HepG2 (cell line): ENCODE data around the gene PLBD2. TPM values are rescaled to one million over a fixed set of nuclear protein-coding genes. Genes with fewer than 3 reads are reported as not detected.

ENCODE experiments used
- CSRNP2 ChIP-seq: sonication (generic); formaldehyde crosslinking; conservative IDR thresholded peaks from 2 replicates; pipeline ENCODE4 v1.8.0; 2022; ENCODE audit warnings: low read depth, missing genetic modification reagents
- GPN1 ChIP-seq: sonication (generic); formaldehyde crosslinking; IDR thresholded peaks from 2 replicates; pipeline ENCODE4 v1.5.1; 2020; ENCODE audit warnings: missing genetic modification reagents, borderline replicate concordance
- JDP2 ChIP-seq: sonication (generic); formaldehyde crosslinking; IDR thresholded peaks from 2 replicates; pipeline ENCODE4 v1.8.1; 2022; ENCODE audit warnings: missing genetic modification reagents, borderline replicate concordance
- JUNB ChIP-seq: sonication (generic); formaldehyde crosslinking; IDR thresholded peaks from 2 replicates; pipeline ENCODE4 v1.8.0; 2022; ENCODE audit warnings: missing genetic modification reagents, mild to moderate bottlenecking, borderline replicate concordance
- LCORL ChIP-seq, 2 experiments: fragments of 450-650 bp in 1 of 2; sonication (generic) in 1 of 2; formaldehyde crosslinking in 1 of 2; IDR thresholded peaks; 2 replicates each; pipeline versions ENCODE4 v1.5.0 to v1.6.1; 2017 to 2020; ENCODE audit warnings: antibody characterized with exemption in 1 of 2, missing genetic modification reagents in 1 of 2
- MATR3 ChIP-seq: sonication (generic); formaldehyde crosslinking; IDR thresholded peaks from 2 replicates; pipeline ENCODE4 v1.4.0; 2020; ENCODE audit warnings: missing genetic modification reagents
- NFE2L1 ChIP-seq: sonication (generic); formaldehyde crosslinking; IDR thresholded peaks from 2 replicates; pipeline ENCODE4 v1.4.0; 2020; ENCODE audit warnings: missing genetic modification reagents, mild to moderate bottlenecking, borderline replicate concordance
- PBX3 ChIP-seq: sonication (generic); formaldehyde crosslinking; IDR thresholded peaks from 2 replicates; pipeline ENCODE4 v1.8.1; 2023; ENCODE audit warnings: missing genetic modification reagents, inconsistent platforms, borderline replicate concordance
- RBM39 ChIP-seq: fragments of 200-400 bp; formaldehyde crosslinking; IDR thresholded peaks from one replicate; pipeline ENCODE4 v1.6.1; 2018; ENCODE audit warnings: antibody characterized with exemption, mild to moderate bottlenecking, low read depth, low read length; ENCODE audit not compliant: poor library complexity, severe bottlenecking
- TCF7 ChIP-seq: sonication (generic); IDR thresholded peaks from 2 replicates; pipeline ENCODE4 v1.6.1; 2016; ENCODE audit warnings: antibody characterized with exemption, low read depth
- TEF ChIP-seq: sonication (generic); formaldehyde crosslinking; IDR thresholded peaks from 2 replicates; pipeline ENCODE4 v1.5.0; 2020; ENCODE audit warnings: missing genetic modification reagents
- TOPORS ChIP-seq: sonication (generic); formaldehyde crosslinking; IDR thresholded peaks from 2 replicates; pipeline ENCODE4 v1.8.0; 2023; ENCODE audit warnings: mild to moderate bottlenecking, missing genetic modification reagents
- ZBTB39 ChIP-seq: sonication (generic); formaldehyde crosslinking; IDR thresholded peaks from 2 replicates; pipeline ENCODE4 v1.5.0; 2020; ENCODE audit warnings: missing genetic modification reagents
- ZBTB4 ChIP-seq: sonication (generic); formaldehyde crosslinking; IDR thresholded peaks from 2 replicates; pipeline ENCODE4 v1.4.0; 2020; ENCODE audit warnings: missing genetic modification reagents, mild to moderate bottlenecking, borderline replicate concordance
- ZC3H13 ChIP-seq: sonication (generic); formaldehyde crosslinking; IDR thresholded peaks from 2 replicates; pipeline ENCODE4 v1.8.1; 2023; ENCODE audit warnings: mild to moderate bottlenecking, missing genetic modification reagents, moderate library complexity
- ZNF205 ChIP-seq: IDR thresholded peaks from 2 replicates; pipeline ENCODE4 v1.6.1; 2018; ENCODE audit warnings: missing biosample characterization, missing genetic modification reagents
- ZNF331 ChIP-seq: sonication (generic); formaldehyde crosslinking; IDR thresholded peaks from 2 replicates; pipeline ENCODE4 v1.4.0; 2020; ENCODE audit warnings: missing genetic modification reagents
- ZNF33A ChIP-seq: sonication (generic); formaldehyde crosslinking; IDR thresholded peaks from 2 replicates; pipeline ENCODE4 v1.5.1; 2020; ENCODE audit warnings: missing genetic modification reagents, mild to moderate bottlenecking, moderate library complexity, borderline replicate concordance
- ZNF484 ChIP-seq: sonication (generic); formaldehyde crosslinking; IDR thresholded peaks from 2 replicates; pipeline ENCODE4 v1.5.1; 2020; ENCODE audit warnings: mild to moderate bottlenecking, low read depth, missing genetic modification reagents, borderline replicate concordance
- polyA plus RNA-seq, 8 experiments: library from polyadenylated mRNA; depleted of rRNA in 3 of 8; stranded (reverse) in 7 of 8; unstranded in 1 of 8; fragments of >200 nt; fragmentation: Illumina TruSeq in 4 of 8; extraction: Trizol in 4 of 8; gene quantifications; 2 replicates each; pipeline versions ENCODE4 v1.2.1 to v1.2.3, GENCODE V29; 2011 to 2016; ENCODE audit warnings: low read depth in 4 of 8, missing spikeins in 1 of 8, mixed read lengths in 1 of 8; ENCODE audit not compliant: insufficient read depth in 1 of 8
- total RNA-seq, 5 experiments: library from RNA; depleted of rRNA; stranded (reverse); fragments of >200 nt; fragmentation: Illumina TruSeq; extraction: Trizol; gene quantifications; 2 replicates each; pipeline ENCODE4 v1.2.3, GENCODE V29; 2016; ENCODE audit warnings: low read depth in 1 of 5

The PLBD2 gene
- total and polyA plus RNA-seq, 2 of the 13 experiments (the other 11 are each of a cell fraction or from before 2014, with no cell fraction given) = 6.7 to 8.5 TPM

- TF ChIP-seq TEF (CRISPR knock-in tag) (no peak), RBM39 (no peak), ZNF331 (CRISPR knock-in tag) (0 out of 2 replicates have a peak, but pooled peaks have one; percentile 53), TCF7 (no peak), MATR3 (no peak), TOPORS (CRISPR knock-in tag) (peak; percentile 54; the same call in 1 of the 2 replicates), PBX3 (no peak), ZNF33A (no peak), CSRNP2 (no peak), JUNB (CRISPR knock-in tag) (no peak; the same call in 1 of the 2 replicates), NFE2L1 (CRISPR knock-in tag) (no peak), ZNF205 (CRISPR knock-in tag) (peak; percentile 31; the same call in 1 of the 2 replicates), JDP2 (CRISPR knock-in tag) (no peak), LCORL (IDR thresholded peaks at IDR 0.05) (no peak), LCORL (CRISPR knock-in tag; IDR thresholded peaks at IDR 0.05) (peak; percentile 39; the same call in 1 of the 2 replicates), ZC3H13 (CRISPR knock-in tag) (no peak; the same call in 1 of the 2 replicates), ZNF484 (CRISPR knock-in tag) (0 out of 2 replicates have a peak, but pooled peaks have one; percentile 50), GPN1 (no peak), ZBTB4 (CRISPR knock-in tag) (no peak), ZBTB39 (no peak; the same call in 1 of the 2 replicates)
Measured at GRCh38 chr12:113334786-113335539, 23.4 kb upstream of the PLBD2 start, which contains the start of gene SLC8B1 (continued).
